ENCODE data around the gene EIF2AK2. TPM values are rescaled to one million over a fixed set of nuclear protein-coding genes. Genes with fewer than 3 reads are reported as not detected.

EIF2AK2 gene
- total RNA-seq, 1 experiment from 2014 or later: 18.5 TPM

GRCh38 chr2:37100054-37100453, 56.7 kb downstream of the EIF2AK2 start:
- DNase-seq (ENCODE audit: low spot score): no peak

- DNase-seq (ENCODE audit: low spot score): no peak
These were observed 58.2 kb downstream of the EIF2AK2 start for GRCh38 chr2:37098416-37099118.

- DNase-seq (ENCODE audit: low spot score): no peak
These were observed 60.2 kb downstream of the EIF2AK2 start for GRCh38 chr2:37096568-37096967.

- DNase-seq (ENCODE audit: low spot score): no peak
These were observed 64.9 kb downstream of the EIF2AK2 start for GRCh38 chr2:37091873-37092272.

- DNase-seq (ENCODE audit: low spot score): no peak
These were observed 66.7 kb downstream of the EIF2AK2 start for GRCh38 chr2:37090019-37090477.

- DNase-seq (ENCODE audit: low spot score): peak; percentile 2
These were observed 71.0 kb downstream of the EIF2AK2 start for GRCh38 chr2:37085731-37086147.

GRCh38 chr2:37084797-37085196, 72.0 kb downstream of the EIF2AK2 start:
- no peak for DNase-seq (ENCODE audit: low spot score)

GRCh38 chr2:37083873-37084794, 72.6 kb downstream of the EIF2AK2 start, which contains the start of the genes GPATCH11 and HEATR5B:
Gene GPATCH11 (plus strand): TSS chr2:37084518. CDS start chr2:37088382, 3,864 bp downstream.
Gene HEATR5B (minus strand): TSS chr2:37084372. CDS start chr2:37083414, 958 bp downstream.
- DNase-seq (ENCODE audit: low spot score): peak; percentile 73

GRCh38 chr2:37080689-37081088, 76.1 kb downstream of the EIF2AK2 start:
- DNase-seq (ENCODE audit: low spot score): no peak

- DNase-seq (ENCODE audit: low spot score): no peak
These were observed 76.5 kb downstream of the EIF2AK2 start for GRCh38 chr2:37080266-37080665.

GRCh38 chr2:37070931-37071330, 85.8 kb downstream of the EIF2AK2 start:
- DNase-seq (ENCODE audit: low spot score): no peak

GRCh38 chr2:37068686-37069085, 88.1 kb downstream of the EIF2AK2 start:
- no peak for DNase-seq (ENCODE audit: low spot score)

GRCh38 chr2:37061776-37062175, 95.0 kb downstream of the EIF2AK2 start:
- DNase-seq (ENCODE audit: low spot score): no peak

- no peak for DNase-seq (ENCODE audit: low spot score)
These were observed 95.6 kb downstream of the EIF2AK2 start for GRCh38 chr2:37061013-37061711.

- no peak for DNase-seq (ENCODE audit: low spot score)
These were observed 96.3 kb downstream of the EIF2AK2 start for GRCh38 chr2:37060446-37060845.

GRCh38 chr2:37059841-37060240, 96.9 kb downstream of the EIF2AK2 start:
- DNase-seq (ENCODE audit: low spot score): no peak

- no peak for DNase-seq (ENCODE audit: low spot score)
These were observed 104.0 kb downstream of the EIF2AK2 start for GRCh38 chr2:37052600-37053332.
